K562 (cell line): ENCODE results near the gene EVC. TPM values are rescaled to one million over a fixed set of nuclear protein-coding genes. Genes with fewer than 3 reads are reported as not detected.

Source experiments
- ATAC-seq: fragments of 200-7000 bp; cut with Tn5 transposase; 3 replicates; pipeline ENCODE4 v1.9.1; 2020; ENCODE audit warnings: moderate library complexity
- BruUV-seq: library from RNA; stranded (reverse); fragments of 400-500 nt; replicated peaks from 2 replicates; lab custom pipeline; 2021; lab: Mats Ljungman, UMichigan
- CTCF ChIA-PET: fragments of 300-600 bp; formaldehyde crosslinking; extraction: SDS; loops from one replicate; lab custom pipeline; 2021; ENCODE audit warnings: low intra/inter-chr PET ratio; lab: Yijun Ruan, JAX
- POLR2A ChIA-PET: fragments of 300-600, 350-650 bp; sonication (Branson Sonifier 250); formaldehyde crosslinking; extraction: SDS; loops from one replicate; lab custom pipeline; 2021; ENCODE audit warnings: antibody characterized with exemption, inconsistent platforms; lab: Yijun Ruan, JAX
- DNase-seq, 4 experiments: peaks; one replicate each; pipeline versions ENCODE4 v3.0.0 to v3.0.0-alpha.2; 2011 to 2018; ENCODE audit warnings: low spot score in 3 of 4, mixed read lengths in 3 of 4; ENCODE audit errors: extremely low read depth in 1 of 4
- FAIRE-seq: peaks from 2 replicates; lab custom pipeline; 2011; peaks lifted over from hg19 to GRCh38; lab: Jason Lieb, UNC
- H2AFZ ChIP-seq: 2 replicates; pipeline ENCODE4 v1.6.0; 2011; ENCODE audit warnings: low read depth, low read length, control low read depth, inconsistent platforms
- H3K27ac ChIP-seq: fragments of 200-600 bp; 3 replicates; pipeline ENCODE4 v1.8.0; 2011; ENCODE audit warnings: low read depth, mild to moderate bottlenecking, control low read depth, inconsistent platforms, low read length, moderate library complexity, mixed read lengths; ENCODE audit errors: extremely low read depth
- H3K27me3 ChIP-seq, 2 experiments: fragments of 300-600 bp in 1 of 2; 2 replicates in 1 of 2; 3 replicates in 1 of 2; pipeline versions ENCODE4 v1.6.0 to v1.8.0; 2011; ENCODE audit warnings: inconsistent platforms in 2 of 2, low read length in 2 of 2, mild to moderate bottlenecking in 1 of 2, mixed read lengths in 1 of 2, moderate library complexity in 1 of 2; ENCODE audit not compliant: control insufficient read depth in 2 of 2, insufficient read depth in 2 of 2
- H3K36me3 ChIP-seq: fragments of 300-600 bp; 3 replicates; pipeline ENCODE4 v1.8.0; 2011; ENCODE audit warnings: mild to moderate bottlenecking, low read length, inconsistent platforms; ENCODE audit not compliant: control insufficient read depth, insufficient read depth
- H3K4me1 ChIP-seq, 2 experiments: fragments of 200-600 bp in 1 of 2; replicated peaks in 1 of 2; 2 replicates in 1 of 2; 3 replicates in 1 of 2; pipeline versions ENCODE4 v1.5.1 to v1.8.0; 2011; ENCODE audit warnings: inconsistent platforms in 2 of 2, low read length in 2 of 2, mild to moderate bottlenecking in 1 of 2, mixed read lengths in 1 of 2, moderate library complexity in 1 of 2; ENCODE audit not compliant: control insufficient read depth in 2 of 2, insufficient read depth in 2 of 2
- H3K4me2 ChIP-seq: 2 replicates; pipeline ENCODE4 v1.6.1; 2011; ENCODE audit warnings: low read length, control low read depth, inconsistent platforms, mixed read lengths; ENCODE audit not compliant: insufficient read depth
- H3K4me3 ChIP-seq: fragments of 200-600 bp; sonication (generic), shearing (Covaris generic); 2 replicates; pipeline ENCODE4 v1.5.1; 2016; ENCODE audit warnings: control low read depth, inconsistent platforms
- H3K79me2 ChIP-seq: fragments of 200-600 bp; 3 replicates; pipeline ENCODE4 v1.8.0; 2011; ENCODE audit warnings: low read length, inconsistent platforms; ENCODE audit not compliant: control insufficient read depth, insufficient read depth
- H3K9ac ChIP-seq, 2 experiments: 2 replicates each; pipeline versions ENCODE4 v1.6.0 to v1.6.1; 2011; ENCODE audit warnings: low read depth in 2 of 2, low read length in 2 of 2, control low read depth in 1 of 2, inconsistent platforms in 1 of 2, mild to moderate bottlenecking in 1 of 2, mixed read lengths in 1 of 2; ENCODE audit not compliant: insufficient read depth in 1 of 2
- H3K9me1 ChIP-seq: one replicate; pipeline ENCODE4 v1.6.0; 2011; ENCODE audit warnings: inconsistent platforms, mild to moderate bottlenecking, low read length, moderate library complexity; ENCODE audit not compliant: control insufficient read depth, insufficient read depth
- H3K9me3 ChIP-seq: replicated peaks from 2 replicates; pipeline ENCODE4 v1.5.1; 2011; ENCODE audit warnings: low read depth, low read length, inconsistent platforms; ENCODE audit not compliant: control insufficient read depth, insufficient read depth
- H4K20me1 ChIP-seq: replicated peaks from 2 replicates; pipeline ENCODE4 v1.6.1; 2011; ENCODE audit warnings: low read length, inconsistent platforms, mixed read lengths; ENCODE audit not compliant: control insufficient read depth, insufficient read depth
- MCM2 ChIP-seq: fragments of 450-650 bp; IDR thresholded peaks from 2 replicates; pipeline ENCODE4 v1.6.1; 2017; ENCODE audit warnings: low read depth, mild to moderate bottlenecking
- ZNF551 ChIP-seq: fragments of 250-450 bp; sonication (Bioruptor Pico); IDR thresholded peaks from 2 replicates; pipeline ENCODE4 v1.5.0; 2021; ENCODE audit warnings: mild to moderate bottlenecking, moderate library complexity
- WGBS: fragments of 100-300 bp; shearing (Covaris generic); methylation state at CpG from one replicate; pipeline ENCODE4 v1.1.6; 2016; ENCODE audit warnings: low coverage, mixed read lengths; ENCODE audit not compliant: insufficient coverage; ENCODE audit errors: missing lambda C conversion rate; 5-methylcytosine and 5-hydroxymethylcytosine counted together
- in situ Hi-C: fragments of 300-500 bp; cut with MboI; formaldehyde crosslinking; loops from 4 replicates; pipeline ENCODE4 v1.15.0; 2018; ENCODE audit warnings: inconsistent platforms, mixed read lengths
- intact Hi-C: fragments of 100-400 bp; cut with micrococcal nuclease; formaldehyde crosslinking; loops from 2 replicates; pipeline ENCODE4 v1.14.2; 2022
- polyA plus RNA-seq, 8 experiments: library from polyadenylated mRNA; depleted of rRNA in 4 of 8; stranded (reverse) in 5 of 8; unstranded in 3 of 8; fragments of >200 nt; fragmentation: Nextera tagmentation in 2 of 8; fragmentation: Illumina TruSeq in 1 of 8; extraction: Ambion mirVana in 2 of 8; extraction: Trizol in 1 of 8; gene quantifications; 2 replicates each; pipeline versions ENCODE4 v1.2.1 to v1.2.3, GENCODE V29; 2011 to 2014; ENCODE audit warnings: inconsistent platforms in 1 of 8, missing spikeins in 1 of 8
- total RNA-seq, 7 experiments: library from RNA; depleted of rRNA in 6 of 7; stranded (reverse); fragments of >200 nt in 6 of 7; fragmentation: Illumina TruSeq in 2 of 7; extraction: Trizol in 2 of 7; gene quantifications; 2 replicates each; pipeline versions ENCODE4 v1.2.1 to v1.2.3, GENCODE V29; 2011 to 2021; ENCODE audit warnings: low replicate concordance in 1 of 7
- TF ChIP-seq, protein P1 (sequence below): sonication (generic); formaldehyde crosslinking; IDR thresholded peaks from 2 replicates; pipeline ENCODE4 v1.8.0; 2022; ENCODE audit warnings: missing genetic modification reagents, mild to moderate bottlenecking, borderline replicate concordance

Gene EVC
- total and polyA plus RNA-seq, 9 of the 15 experiments (the other 6 are each of a cell fraction or from before 2014, with no cell fraction given), result 0.03 to 3.2 (median 1.1) TPM

DNA sequence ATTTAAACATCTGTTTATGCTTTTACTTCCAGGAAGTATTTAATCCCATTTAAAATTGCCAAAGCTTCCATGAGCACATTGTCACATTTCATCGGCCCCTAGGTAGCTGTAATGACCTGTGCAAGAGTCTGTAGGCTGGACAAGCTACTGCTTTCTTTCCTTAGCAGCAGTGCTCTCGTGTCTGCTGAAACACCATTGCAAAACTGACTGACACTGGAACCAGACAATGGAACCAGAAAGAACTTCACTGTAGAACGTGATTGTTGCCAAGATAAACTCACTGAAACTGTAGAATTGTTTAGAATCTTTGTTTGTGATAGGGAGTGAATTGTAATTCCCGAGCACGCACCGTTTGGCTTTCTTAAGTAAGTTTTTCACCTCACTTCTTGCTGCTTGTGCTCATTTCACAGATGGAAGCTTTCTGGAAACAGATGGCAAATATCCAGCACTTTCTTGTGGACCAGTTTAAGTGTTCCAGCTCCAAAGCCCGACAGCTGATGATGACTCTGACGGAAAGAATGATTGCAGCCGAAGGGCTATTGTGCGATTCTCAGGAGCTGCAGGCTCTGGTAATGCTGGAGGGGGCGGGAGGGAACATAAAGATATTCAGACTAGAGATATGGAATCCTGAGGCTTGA, 36.9 kb downstream of the EVC start:
- Histone ChIP-seq H3K9ac (no peak overlapping the region), H3K27ac (no peak overlapping the region), H2AFZ (no peak overlapping the region), H3K4me1 (peaks cover 3 to 5% of the 10 kb centered on the region in 2 experiments; a peak in 2 of 5 replicates), H3K4me3 (no peak overlapping the region), H3K27me3 (no peaks in the 10 kb centered on the region; a peak in 1 of 5 replicates), H3K9me3 (no peaks in the 10 kb centered on the region), H3K4me2 (no peak overlapping the region), H3K9me1 (no peaks in the 10 kb centered on the region), H3K36me3 (no peaks in the 10 kb centered on the region), H3K79me2 (no peaks in the 10 kb centered on the region), H4K20me1 (no peaks in the 10 kb centered on the region; the same call in 1 of the 2 replicates)
- intact Hi-C loops, result no loop called here
- no peak for FAIRE-seq
- ChIA-PET POLR2A (no interaction called here), CTCF (no interaction called here)
- TF ChIP-seq MCM2 (no peak), ZNF551 (CRISPR knock-in tag) (no peak)
- TF ChIP-seq, protein P1, sequence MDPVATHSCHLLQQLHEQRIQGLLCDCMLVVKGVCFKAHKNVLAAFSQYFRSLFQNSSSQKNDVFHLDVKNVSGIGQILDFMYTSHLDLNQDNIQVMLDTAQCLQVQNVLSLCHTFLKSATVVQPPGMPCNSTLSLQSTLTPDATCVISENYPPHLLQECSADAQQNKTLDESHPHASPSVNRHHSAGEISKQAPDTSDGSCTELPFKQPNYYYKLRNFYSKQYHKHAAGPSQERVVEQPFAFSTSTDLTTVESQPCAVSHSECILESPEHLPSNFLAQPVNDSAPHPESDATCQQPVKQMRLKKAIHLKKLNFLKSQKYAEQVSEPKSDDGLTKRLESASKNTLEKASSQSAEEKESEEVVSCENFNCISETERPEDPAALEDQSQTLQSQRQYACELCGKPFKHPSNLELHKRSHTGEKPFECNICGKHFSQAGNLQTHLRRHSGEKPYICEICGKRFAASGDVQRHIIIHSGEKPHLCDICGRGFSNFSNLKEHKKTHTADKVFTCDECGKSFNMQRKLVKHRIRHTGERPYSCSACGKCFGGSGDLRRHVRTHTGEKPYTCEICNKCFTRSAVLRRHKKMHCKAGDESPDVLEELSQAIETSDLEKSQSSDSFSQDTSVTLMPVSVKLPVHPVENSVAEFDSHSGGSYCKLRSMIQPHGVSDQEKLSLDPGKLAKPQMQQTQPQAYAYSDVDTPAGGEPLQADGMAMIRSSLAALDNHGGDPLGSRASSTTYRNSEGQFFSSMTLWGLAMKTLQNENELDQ (CRISPR knock-in tag), result no peak
- in situ Hi-C loops, result no loop called here
- 13% methylated on average over 11 of the region's 11 CpGs for WGBS
- no TSS peak for BruUV-seq
- ATAC-seq, result no peak
- no peak for DNase-seq
